Measurements from ENCODE around the gene TJP3. TPM values are rescaled to one million over a fixed set of nuclear protein-coding genes. Genes with fewer than 3 reads are reported as not detected.

The TJP3 gene
- total RNA-seq, 2 donors from 2014 or later: 0.10 TPM; not detected in 1

- DNase-seq (ENCODE audit: low spot score): no peak
- intact Hi-C loops (cut with DNase I): no loop called here
Observed at GRCh38 chr19:3684817-3685410, 23.3 kb upstream of the TJP3 start.

GRCh38 chr19:3687393-3687773 is 20.8 kb upstream of the TJP3 start:
- no peak for DNase-seq (ENCODE audit: low spot score)

GRCh38 chr19:3687774-3688706 is 20.1 kb upstream of the TJP3 start:
- no peak for DNase-seq (ENCODE audit: low spot score)
- intact Hi-C loops (cut with DNase I): no loop called here

More at GRCh38 chr19:3687393-3687773, 20.8 kb upstream of the TJP3 start:
- intact Hi-C loops (cut with DNase I): no loop called here

GRCh38 chr19:3690551-3691371 is 17.4 kb upstream of the TJP3 start:
- no peak for DNase-seq (ENCODE audit: low spot score)
- intact Hi-C loops (cut with DNase I): no loop called here

GRCh38 chr19:3691372-3691716 is 16.8 kb upstream of the TJP3 start:
- no peak for DNase-seq (ENCODE audit: low spot score)
- intact Hi-C loops (cut with DNase I): no loop called here

GRCh38 chr19:3691726-3692125 is 16.5 kb upstream of the TJP3 start:
- no peak for DNase-seq (ENCODE audit: low spot score)
- intact Hi-C loops (cut with DNase I): no loop called here

- no peak for DNase-seq (ENCODE audit: low spot score)
- intact Hi-C loops (cut with DNase I): no loop called here
Observed at GRCh38 chr19:3692141-3693024, 15.8 kb upstream of the TJP3 start.

GRCh38 chr19:3693025-3693925 is 14.9 kb upstream of the TJP3 start:
- intact Hi-C loops (cut with DNase I): no loop called here
- DNase-seq (ENCODE audit: low spot score): no peak

- intact Hi-C loops (cut with DNase I): no loop called here
- no peak for DNase-seq (ENCODE audit: low spot score)
Observed at GRCh38 chr19:3694361-3695123, 13.6 kb upstream of the TJP3 start.

GRCh38 chr19:3695124-3695733 is 13.0 kb upstream of the TJP3 start:
- DNase-seq (ENCODE audit: low spot score): no peak
- intact Hi-C loops (cut with DNase I): no loop called here

GRCh38 chr19:3695986-3696659 is 12.1 kb upstream of the TJP3 start:
- no peak for DNase-seq (ENCODE audit: low spot score)
- intact Hi-C loops (cut with DNase I): no loop called here

- no peak for DNase-seq (ENCODE audit: low spot score)
- intact Hi-C loops (cut with DNase I): no loop called here
Observed at GRCh38 chr19:3696660-3696995, 11.6 kb upstream of the TJP3 start.

GRCh38 chr19:3697094-3697493 is 11.1 kb upstream of the TJP3 start:
- no peak for DNase-seq (ENCODE audit: low spot score)
- intact Hi-C loops (cut with DNase I): no loop called here

GRCh38 chr19:3697671-3698385 is 10.4 kb upstream of the TJP3 start:
- intact Hi-C loops (cut with DNase I): loop anchor here in 1 of 2 donors (2.0 kb wide), 1 partner anchor 31 kb away; no protein-coding TSS in a partner anchor

GRCh38 chr19:3698386-3698950 is 9.7 kb upstream of the TJP3 start:
- DNase-seq (ENCODE audit: low spot score): no peak
- intact Hi-C loops (cut with DNase I): loop anchor here in 1 of 2 donors (2.0 kb wide), 1 partner anchor 32 kb away; no protein-coding TSS in a partner anchor

More at GRCh38 chr19:3697671-3698385, 10.4 kb upstream of the TJP3 start:
- DNase-seq (ENCODE audit: low spot score): no peak

All from posterior vena cava (tissue), 2 donors.